ENCODE results near the gene SENP3. TPM values are rescaled to one million over a fixed set of nuclear protein-coding genes. Genes with fewer than 3 reads are reported as not detected.

SENP3 gene
- total and polyA plus RNA-seq, 2 of the 13 experiments (the other 11 are each of a cell fraction or from before 2014, with no cell fraction given): 55.8 to 75.4 TPM

GRCh38 chr17:7579001-7579833 lies 17.5 kb downstream of the SENP3 start, which contains the start of gene CD68 (continued):
- TF ChIP-seq MIER2 (CRISPR knock-in tag; IDR thresholded peaks at IDR 0.05) (peak; percentile 81), FOXK1 (CRISPR knock-in tag; IDR thresholded peaks at IDR 0.05; ENCODE audit: borderline replicate concordance, low read depth) (peak; percentile 42; the same call in 1 of the 2 replicates), ZBTB34 (CRISPR knock-in tag; IDR thresholded peaks at IDR 0.05) (no peak), ZFY (CRISPR knock-in tag; IDR thresholded peaks at IDR 0.05) (no peak; the same call in 1 of the 2 replicates), MYC (CRISPR knock-in tag; IDR thresholded peaks at IDR 0.05; ENCODE audit: borderline replicate concordance) (peak; percentile 91), NCOA5 (CRISPR knock-in tag; IDR thresholded peaks at IDR 0.05) (peak; percentile 97; the same call in 1 of the 2 replicates), ZNF784 (CRISPR knock-in tag; IDR thresholded peaks at IDR 0.05; ENCODE audit: borderline replicate concordance) (0 out of 2 replicates have a peak, but pooled peaks have one; percentile 30), CHCHD3 (CRISPR knock-in tag; IDR thresholded peaks at IDR 0.05) (no peak), KAT8 (CRISPR knock-in tag; IDR thresholded peaks at IDR 0.05) (peak; percentile 83), XBP1 (CRISPR knock-in tag; IDR thresholded peaks at IDR 0.05) (0 out of 2 replicates have a peak, but pooled peaks have one; percentile 36), ZNF446 (CRISPR knock-in tag; IDR thresholded peaks at IDR 0.05) (no peak), ZNF747 (CRISPR knock-in tag; IDR thresholded peaks at IDR 0.05; ENCODE audit: borderline replicate concordance) (no peak), PITX1 (CRISPR knock-in tag; IDR thresholded peaks at IDR 0.05) (peak; percentile 69), ZNF451 (CRISPR knock-in tag; IDR thresholded peaks at IDR 0.05) (peak; percentile 87; the same call in 1 of the 2 replicates), PCBP2 (optimal IDR thresholded peaks at IDR 0.05; ENCODE audit: low read depth, low read length, poor library complexity, severe bottlenecking) (no peak), KLF15 (CRISPR knock-in tag; IDR thresholded peaks at IDR 0.05; ENCODE audit: borderline replicate concordance) (0 out of 2 replicates have a peak, but pooled peaks have one; percentile 45), SOX13 (IDR thresholded peaks at IDR 0.05) (no peak; the same call in 1 of the 2 replicates), SOX13 (CRISPR knock-in tag; conservative IDR thresholded peaks at IDR 0.05 in 1 of 2, IDR thresholded peaks at IDR 0.05 in 1 of 2) (peak; percentile 48 to 85; a peak in 2 of 4 replicates), MED8 (CRISPR knock-in tag; IDR thresholded peaks at IDR 0.05; ENCODE audit: insufficient replicate concordance) (peak; percentile 74), ZNF883 (CRISPR knock-in tag; IDR thresholded peaks at IDR 0.05; ENCODE audit: not compliant biosample characterization) (peak; percentile 76), PBX2 (CRISPR knock-in tag; IDR thresholded peaks at IDR 0.05) (no peak), SSRP1 (CRISPR knock-in tag; IDR thresholded peaks at IDR 0.05) (peak; percentile 94), ISX (CRISPR knock-in tag; conservative IDR thresholded peaks at IDR 0.05) (0 out of 2 replicates have a peak, but pooled peaks have one; percentile 37), FOSL1 (CRISPR knock-in tag; IDR thresholded peaks at IDR 0.05; ENCODE audit: borderline replicate concordance) (0 out of 2 replicates have a peak, but pooled peaks have one; percentile 29)
- TF ChIP-seq, protein P1, sequence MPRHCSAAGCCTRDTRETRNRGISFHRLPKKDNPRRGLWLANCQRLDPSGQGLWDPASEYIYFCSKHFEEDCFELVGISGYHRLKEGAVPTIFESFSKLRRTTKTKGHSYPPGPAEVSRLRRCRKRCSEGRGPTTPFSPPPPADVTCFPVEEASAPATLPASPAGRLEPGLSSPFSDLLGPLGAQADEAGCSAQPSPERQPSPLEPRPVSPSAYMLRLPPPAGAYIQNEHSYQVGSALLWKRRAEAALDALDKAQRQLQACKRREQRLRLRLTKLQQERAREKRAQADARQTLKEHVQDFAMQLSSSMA (CRISPR knock-in tag; IDR thresholded peaks at IDR 0.05): no peak
